Fibroblast of skin of abdomen (primary cell): ENCODE data around the gene ATPAF1.

Experiments
- DNase-seq: peaks from one replicate; pipeline ENCODE4 v3.0.0-alpha.2; 2013

ATPAF1 gene

GRCh38 chr1:46614604-46614984 is 53.6 kb downstream of the ATPAF1 start:
- no peak for DNase-seq

GRCh38 chr1:46613661-46614603 is 54.2 kb downstream of the ATPAF1 start:
- peak; percentile 54 for DNase-seq

DNA sequence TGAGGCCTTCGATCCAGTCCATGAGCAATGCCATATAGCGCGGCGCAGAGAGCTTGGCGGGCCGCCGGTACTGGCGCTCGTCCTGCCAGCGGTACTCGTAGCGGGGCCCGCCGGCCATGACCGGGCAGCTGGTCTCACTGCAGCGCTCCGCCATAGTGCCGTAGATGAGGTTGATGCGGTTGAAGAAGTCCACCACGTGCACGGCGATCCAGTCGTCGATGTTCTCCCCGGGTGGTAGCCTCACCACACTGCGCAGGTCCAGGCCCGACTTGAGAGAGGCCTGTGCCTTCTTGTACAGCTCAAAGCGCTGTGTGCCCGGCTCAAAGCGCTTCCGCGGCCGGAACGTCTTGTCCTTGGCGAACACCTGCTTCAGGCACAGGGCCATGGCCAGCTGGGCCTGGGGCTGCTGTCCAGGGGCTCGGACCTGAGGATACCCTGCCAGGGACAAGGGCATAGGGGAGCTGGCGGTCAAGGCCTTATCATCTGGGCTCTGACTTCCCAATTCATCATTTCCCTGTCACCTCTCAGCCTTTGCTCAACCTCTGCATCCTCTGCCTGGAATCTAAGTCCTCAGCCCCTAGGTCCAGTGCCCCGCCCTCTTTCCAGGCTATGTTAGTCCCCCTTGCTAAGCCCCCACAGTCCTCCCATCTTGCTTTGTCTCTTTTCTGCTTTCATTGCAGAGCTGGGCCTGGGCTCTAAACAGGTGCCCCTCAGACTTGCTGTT is 55.1 kb downstream of the ATPAF1 start:
- no peak for DNase-seq

DNA sequence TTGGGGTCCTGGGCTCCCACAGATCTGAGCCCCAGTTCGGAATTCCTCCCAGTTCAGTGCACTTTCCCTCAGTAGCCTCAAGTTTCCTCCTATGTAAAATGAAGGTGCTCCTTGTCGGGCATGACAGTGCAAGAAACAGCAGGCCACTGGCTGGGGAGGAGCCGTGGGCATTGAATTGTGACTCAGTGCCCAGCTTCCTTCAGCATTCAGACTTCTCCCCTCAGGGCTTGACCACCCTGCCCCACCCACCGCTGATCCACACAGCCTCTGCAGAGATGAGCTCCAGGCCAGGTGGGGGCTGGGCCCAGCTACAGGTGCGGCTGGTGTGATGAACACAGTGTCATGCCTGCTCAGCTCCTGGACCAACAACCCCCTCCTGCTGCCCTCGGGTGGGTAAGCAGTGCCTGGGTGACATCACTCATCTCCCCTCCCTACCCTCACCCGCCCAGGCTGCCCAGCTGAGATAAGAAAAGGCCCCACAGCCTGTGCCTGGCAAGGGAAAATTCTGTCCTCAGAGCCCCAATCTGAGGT is 56.4 kb downstream of the ATPAF1 start:
- no peak for DNase-seq

- DNase-seq: no peak
Observed at GRCh38 chr1:46607345-46608130, 60.6 kb downstream of the ATPAF1 start.

- DNase-seq: no peak
Observed at GRCh38 chr1:46606255-46606965, 61.8 kb downstream of the ATPAF1 start.

GRCh38 chr1:46605232-46605631 is 62.9 kb downstream of the ATPAF1 start:
- DNase-seq: no peak

- peak; percentile 93 for DNase-seq
Observed at GRCh38 chr1:46603858-46604549, 64.2 kb downstream of the ATPAF1 start, which contains the start of gene MKNK1. MKNK1 (minus strand) TSS chr1:46604268; CDS start chr1:46583327, 20,941 bp downstream.

DNA sequence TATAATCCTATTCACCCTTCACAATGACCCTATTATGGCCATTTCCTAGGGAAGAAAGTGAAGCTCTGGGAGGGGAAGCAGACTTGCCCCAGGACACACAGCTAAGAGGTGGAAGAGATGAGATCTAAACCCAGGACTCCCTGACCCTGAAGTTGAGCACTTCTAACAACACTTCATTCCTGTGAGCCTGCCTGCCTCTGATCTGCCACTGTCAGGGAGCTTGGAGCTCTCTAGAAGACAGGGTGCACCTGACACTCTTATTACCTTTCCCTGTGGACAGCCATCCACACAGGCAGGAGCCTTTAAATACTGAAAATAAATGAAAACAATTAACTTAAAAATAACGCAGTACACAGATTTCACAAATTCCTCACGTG is 64.7 kb downstream of the ATPAF1 start:
- DNase-seq: no peak

- no peak for DNase-seq
Observed at GRCh38 chr1:46601257-46602007, 66.7 kb downstream of the ATPAF1 start.

DNA sequence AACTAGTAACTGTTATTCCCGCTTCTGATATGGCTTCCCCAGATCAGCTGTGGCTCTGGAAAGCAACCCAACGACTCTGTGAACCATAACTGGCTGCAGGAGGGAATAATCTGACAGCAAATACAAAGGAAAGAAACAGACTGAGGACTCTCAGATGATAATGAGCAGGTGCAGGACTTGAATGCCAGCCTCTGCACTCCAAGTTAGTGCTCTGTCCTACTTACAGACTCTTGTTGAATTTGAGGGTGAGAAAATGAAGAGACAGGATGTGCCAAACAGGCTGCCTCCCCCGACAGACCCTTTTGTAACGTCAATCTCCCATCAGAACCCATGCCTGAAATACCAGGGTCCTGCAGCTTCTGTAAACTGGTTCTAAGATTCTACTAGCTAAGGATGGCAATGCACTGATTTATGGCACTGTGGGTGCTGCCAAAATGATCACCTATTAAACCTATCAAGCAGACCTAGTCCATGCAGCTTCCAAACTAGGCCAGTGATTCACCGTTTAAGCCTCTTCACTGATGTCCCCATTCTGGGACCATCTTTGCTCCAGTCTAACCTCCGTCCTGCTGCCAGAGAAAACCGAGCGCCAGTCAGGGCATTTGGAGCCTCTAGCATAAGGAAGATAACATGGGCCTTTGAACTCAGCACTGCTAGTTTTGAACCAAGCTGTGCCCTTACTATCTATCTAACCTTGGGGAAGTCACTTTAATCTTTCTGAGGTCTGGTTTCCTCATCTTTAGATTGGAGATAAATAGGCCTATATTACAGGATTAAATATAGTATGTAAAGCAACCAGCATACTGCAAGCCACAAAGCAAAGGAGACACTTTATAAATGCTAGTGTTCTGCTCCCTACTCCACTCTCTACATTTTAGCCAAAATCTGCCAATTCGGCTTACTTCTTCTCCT is 68.8 kb downstream of the ATPAF1 start:
- no peak for DNase-seq

DNA sequence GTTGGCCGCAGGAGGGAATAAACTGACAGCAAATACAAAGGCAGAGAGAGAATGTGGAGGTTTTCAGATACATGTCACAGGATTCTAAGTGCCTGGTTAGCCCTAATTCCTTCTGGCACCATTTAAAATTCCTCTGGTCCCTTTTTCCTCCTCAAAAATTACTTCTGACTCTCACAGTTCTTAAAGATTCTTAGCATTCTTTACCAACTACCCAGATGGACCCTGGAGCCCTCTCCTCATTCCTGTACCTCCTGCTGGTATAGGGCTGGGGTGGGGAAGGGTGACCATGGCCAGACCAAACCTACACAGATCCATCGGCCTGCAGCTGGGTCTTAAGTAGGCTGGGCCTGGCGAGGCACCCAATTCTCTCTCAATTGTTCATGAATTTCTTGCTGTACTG is 71.3 kb downstream of the ATPAF1 start:
- DNase-seq: no peak

DNA sequence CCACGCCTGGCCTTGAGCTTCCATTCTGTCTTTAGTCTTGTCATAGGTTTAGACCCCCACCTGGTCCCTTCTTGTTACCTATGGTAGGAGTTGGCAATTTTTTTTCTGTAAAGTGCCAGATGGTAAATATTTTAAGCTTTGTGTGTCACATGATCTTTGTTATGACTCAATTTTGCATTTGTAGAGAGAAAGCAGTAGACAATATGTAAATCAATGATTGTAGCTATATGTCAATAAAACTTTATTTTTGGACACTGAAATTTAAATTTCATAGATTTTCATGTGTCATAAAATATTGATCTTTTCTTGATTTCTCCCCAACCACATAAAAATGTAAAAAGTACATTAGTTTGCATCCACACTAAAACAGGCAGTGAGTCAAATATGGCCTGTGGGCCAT is 72.1 kb downstream of the ATPAF1 start:
- DNase-seq: no peak

- no peak for DNase-seq
Observed at GRCh38 chr1:46595127-46595526, 73.0 kb downstream of the ATPAF1 start.

DNA sequence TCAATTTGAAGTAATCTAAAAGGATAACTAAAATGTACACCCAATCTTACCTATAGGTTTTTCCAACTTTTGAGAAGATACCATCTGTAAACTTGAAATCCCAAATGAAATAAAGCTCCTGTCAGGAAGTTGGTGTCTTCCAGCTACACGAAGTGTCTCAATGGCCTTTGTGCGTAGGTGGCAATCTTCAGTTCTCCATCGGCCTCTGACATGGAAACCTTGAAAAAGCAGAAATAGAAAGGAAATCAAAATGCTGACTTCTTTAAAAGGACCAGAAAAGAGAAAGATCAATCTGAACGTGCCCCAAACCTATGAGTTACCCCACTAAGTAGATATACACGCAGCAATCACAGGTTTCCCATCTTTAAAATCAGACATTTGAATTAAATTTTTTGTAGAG is 74.1 kb downstream of the ATPAF1 start:
- DNase-seq: no peak

- DNase-seq: no peak
Observed at GRCh38 chr1:46592823-46593222, 75.3 kb downstream of the ATPAF1 start.

GRCh38 chr1:46589529-46589928 is 78.6 kb downstream of the ATPAF1 start:
- no peak for DNase-seq

DNA sequence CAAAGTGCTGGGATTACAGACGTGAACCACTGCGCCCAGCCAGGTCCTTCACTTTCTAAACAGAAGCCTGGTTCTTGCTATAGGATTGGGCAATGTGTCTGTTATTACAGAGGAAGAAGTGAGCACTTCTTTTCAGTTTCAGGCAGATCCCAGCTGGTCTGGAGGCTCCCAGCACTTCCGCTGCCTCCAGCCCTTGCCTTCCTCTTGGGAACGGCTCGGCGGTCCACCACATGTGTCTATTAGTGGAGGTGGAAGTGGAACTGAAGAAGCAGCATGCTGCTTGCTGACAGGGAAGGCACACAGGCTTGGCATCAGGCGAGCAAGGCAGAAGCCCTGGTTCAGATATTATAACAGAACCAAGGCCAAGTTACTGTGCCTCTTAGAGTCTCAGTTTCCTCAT is 81.1 kb downstream of the ATPAF1 start:
- no peak for DNase-seq

DNA sequence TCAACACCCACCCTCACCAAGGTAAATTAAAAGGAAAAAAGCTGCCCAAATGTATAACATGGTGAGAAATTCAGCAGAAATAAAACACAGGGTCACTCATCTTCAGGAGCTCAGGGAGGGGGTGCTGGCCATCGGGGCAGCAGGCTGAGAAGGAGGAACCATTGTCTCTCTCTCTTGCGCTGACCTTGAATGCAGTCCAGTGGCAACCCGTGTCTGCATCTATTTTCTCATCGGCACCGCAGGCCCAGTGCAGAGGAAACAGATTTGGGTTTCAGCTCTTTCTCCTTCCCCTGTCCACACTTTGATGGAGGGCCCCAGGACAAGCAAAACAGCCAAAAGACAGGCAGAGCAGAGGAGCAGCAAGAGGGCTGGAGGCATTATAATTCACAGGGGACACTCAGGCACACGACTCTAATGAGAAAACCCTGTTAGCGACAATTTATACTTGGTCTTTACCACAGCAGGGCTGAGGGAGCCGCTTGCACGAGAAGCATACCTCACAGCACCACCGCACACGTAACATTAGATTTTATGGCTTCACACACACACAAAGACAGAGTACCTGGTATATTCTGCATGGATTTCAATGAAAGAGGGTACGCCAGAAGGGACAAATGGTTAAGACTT is 82.7 kb downstream of the ATPAF1 start:
- no peak for DNase-seq
